Naive B cell (primary cell): ENCODE measurements around the gene TCF21. TPM values are rescaled to one million over a fixed set of nuclear protein-coding genes. Genes with fewer than 3 reads are reported as not detected.
A peak's percentile ranks its signal among the peaks of the same experiment; 100 is the strongest.

Experiments used
- ATAC-seq, 2 donors: fragments of 150-1000 bp; cut with Tn5 transposase; 2 replicates each; pipeline ENCODE4 v1.10.0; 2021; ENCODE audit warnings: low read depth in 2 of 2, mild to moderate bottlenecking in 2 of 2, moderate library complexity in 2 of 2
- DNase-seq: peaks from one replicate; pipeline ENCODE4 v3.0.0; 2022
- H3K27ac Mint-ChIP-seq, 6 donors: one replicate each; pipeline ENCODE4 v1.8.0; 2020 to 2022; ENCODE audit warnings: mild to moderate bottlenecking in 6 of 6, mixed read lengths in 6 of 6, moderate library complexity in 5 of 6, inconsistent platforms in 2 of 6
- H3K27me3 Mint-ChIP-seq, 3 donors: one replicate each; pipeline ENCODE4 v1.8.0; 2021 to 2022; ENCODE audit warnings: mixed read lengths in 3 of 3, mild to moderate bottlenecking in 1 of 3
- H3K36me3 Mint-ChIP-seq, 2 donors: one replicate each; pipeline ENCODE4 v1.8.0; 2020 to 2022; ENCODE audit warnings: mixed read lengths in 2 of 2, inconsistent platforms in 1 of 2, mild to moderate bottlenecking in 1 of 2
- H3K4me1 Mint-ChIP-seq, 3 donors: one replicate each; pipeline ENCODE4 v1.8.0; 2020 to 2022; ENCODE audit warnings: mixed read lengths in 3 of 3, inconsistent platforms in 1 of 3, mild to moderate bottlenecking in 1 of 3, moderate library complexity in 1 of 3
- H3K4me3 Mint-ChIP-seq, 8 donors: one replicate each; pipeline ENCODE4 v1.8.0; 2020 to 2022; ENCODE audit warnings: mild to moderate bottlenecking in 8 of 8, mixed read lengths in 8 of 8, moderate library complexity in 8 of 8, inconsistent platforms in 2 of 8
- H3K9me3 Mint-ChIP-seq, 7 donors: one replicate each; pipeline ENCODE4 v1.8.0; 2020 to 2022; ENCODE audit warnings: mixed read lengths in 7 of 7, mild to moderate bottlenecking in 5 of 7, inconsistent platforms in 2 of 7, moderate library complexity in 1 of 7
- polyA plus RNA-seq, 6 donors: library from polyadenylated mRNA; unstranded; fragments of 300-500 nt; fragmentation: Illumina TruSeq; gene quantifications; one replicate each; pipeline ENCODE4 v1.2.3, GENCODE V29; 2021; ENCODE audit warnings: low read depth in 6 of 6

The TCF21 gene
- polyA plus RNA-seq, 6 donors from 2014 or later: not detected

DNA sequence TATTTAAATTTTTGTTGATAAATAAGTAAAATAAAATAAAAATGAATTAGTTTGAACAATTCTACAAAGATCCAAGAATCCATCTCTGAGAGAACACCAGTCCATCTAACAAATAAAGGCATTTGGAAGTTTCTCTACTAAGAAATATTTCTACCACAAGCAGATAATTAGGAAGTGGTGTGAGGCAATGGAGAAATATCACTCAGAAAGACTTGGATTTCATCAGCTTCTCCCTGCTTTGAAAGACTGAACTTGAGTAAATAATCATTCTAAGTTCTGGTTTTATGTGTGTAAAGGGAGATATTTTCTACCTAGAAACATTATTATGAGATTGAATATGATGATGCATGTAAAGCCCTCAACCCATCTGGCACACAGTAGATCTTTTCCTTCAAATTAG is 17.8 kb upstream of the TCF21 start:
- H3K4me3 Mint-ChIP-seq: no peak overlapping the region
- no peaks in the 10 kb centered on the region for H3K4me1 Mint-ChIP-seq
- H3K27ac Mint-ChIP-seq: no peak overlapping the region
- no peaks in the 10 kb centered on the region for H3K36me3 Mint-ChIP-seq
- peaks cover 20 to 41% (median 39%) of the 10 kb centered on the region in 3 donors for H3K27me3 Mint-ChIP-seq
- DNase-seq (no peak), ATAC-seq (no peak)
- peaks cover 0 to 14% (median 3%) of the 10 kb centered on the region in 7 donors for H3K9me3 Mint-ChIP-seq

- Mint-ChIP-seq H3K27me3 (peaks cover 22 to 33% (median 32%) of the 10 kb centered on the region in 3 donors), H3K4me3 (no peak overlapping the region), H3K4me1 (no peaks in the 10 kb centered on the region), H3K36me3 (no peaks in the 10 kb centered on the region), H3K27ac (no peak overlapping the region), H3K9me3 (peaks cover 0 to 11% (median 3%) of the 10 kb centered on the region in 7 donors)
- ATAC-seq: no peak
- DNase-seq: no peak
Observed at GRCh38 chr6:133873538-133873937, 15.4 kb upstream of the TCF21 start.

GRCh38 chr6:133877116-133877515 is 11.8 kb upstream of the TCF21 start:
- peaks cover 0 to 3% (median 0%) of the 10 kb centered on the region in 7 donors for H3K9me3 Mint-ChIP-seq
- ATAC-seq (no peak), DNase-seq (no peak)
- H3K27ac Mint-ChIP-seq: no peak overlapping the region
- H3K4me1 Mint-ChIP-seq: no peaks in the 10 kb centered on the region
- no peak overlapping the region for H3K4me3 Mint-ChIP-seq
- H3K36me3 Mint-ChIP-seq: no peaks in the 10 kb centered on the region
- peaks cover 32 to 42% (median 41%) of the 10 kb centered on the region in 3 donors for H3K27me3 Mint-ChIP-seq

DNA sequence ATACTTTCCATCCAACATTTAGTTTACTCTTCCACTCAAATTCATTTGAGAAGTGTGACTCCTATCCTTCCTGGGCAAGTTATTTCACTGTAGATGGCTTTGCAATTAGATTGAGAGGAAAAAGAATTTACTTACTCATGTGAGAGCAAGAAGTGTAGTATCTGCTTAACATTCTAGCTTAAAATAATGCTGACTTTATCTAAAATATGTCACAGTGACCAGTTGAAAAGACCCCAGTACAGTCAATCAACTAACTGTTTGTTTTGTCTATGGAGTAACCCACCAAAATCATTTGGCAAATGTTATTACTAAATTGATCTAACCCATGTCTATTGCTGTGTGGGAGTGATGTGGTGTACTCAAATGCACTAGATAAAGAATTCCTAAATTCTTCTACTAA is 8.9 kb upstream of the TCF21 start:
- no peaks in the 10 kb centered on the region for H3K9me3 Mint-ChIP-seq
- DNase-seq (no peak), ATAC-seq (no peak)
- H3K27me3 Mint-ChIP-seq: peaks cover 45 to 51% (median 47%) of the 10 kb centered on the region in 3 donors
- no peak overlapping the region for H3K27ac Mint-ChIP-seq
- H3K4me1 Mint-ChIP-seq: no peaks in the 10 kb centered on the region
- no peak overlapping the region for H3K4me3 Mint-ChIP-seq
- no peaks in the 10 kb centered on the region for H3K36me3 Mint-ChIP-seq

DNA sequence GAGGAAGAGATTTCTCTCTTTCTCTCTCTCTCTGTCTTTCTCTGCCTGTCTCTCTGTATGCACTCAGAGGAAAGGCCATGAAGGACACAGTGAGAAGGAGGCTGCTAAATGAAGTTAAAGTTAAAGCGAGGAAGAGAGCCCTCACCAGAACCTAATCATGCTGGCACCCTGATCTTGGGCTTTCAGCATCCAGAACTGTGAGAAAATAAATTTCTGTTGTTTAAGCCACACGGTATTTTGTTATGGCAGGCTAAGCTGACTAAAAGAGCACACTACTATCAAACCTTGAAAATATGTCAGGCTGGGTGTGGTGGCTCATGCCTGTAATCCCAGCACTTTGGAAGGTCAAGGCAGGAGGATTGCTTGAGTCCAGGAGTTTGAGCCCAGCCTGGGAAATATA is 8.0 kb upstream of the TCF21 start:
- H3K4me1 Mint-ChIP-seq: no peaks in the 10 kb centered on the region
- H3K4me3 Mint-ChIP-seq: no peak overlapping the region
- H3K27me3 Mint-ChIP-seq: peaks cover 49 to 54% (median 49%) of the 10 kb centered on the region in 3 donors
- H3K36me3 Mint-ChIP-seq: no peaks in the 10 kb centered on the region
- H3K27ac Mint-ChIP-seq: no peak overlapping the region
- H3K9me3 Mint-ChIP-seq: no peaks in the 10 kb centered on the region
- no peak for ATAC-seq
- no peak for DNase-seq

- peaks cover 56 to 82% (median 76%) of the 10 kb centered on the region in 3 donors for H3K27me3 Mint-ChIP-seq
- peaks cover 9 to 28% (median 19%) of the 10 kb centered on the region in 3 donors for H3K4me1 Mint-ChIP-seq
- DNase-seq (no peak), ATAC-seq (no peak)
- no peaks in the 10 kb centered on the region for H3K36me3 Mint-ChIP-seq
- no peak overlapping the region for H3K4me3 Mint-ChIP-seq
- no peak overlapping the region for H3K27ac Mint-ChIP-seq
- H3K9me3 Mint-ChIP-seq: peaks cover 0 to 3% (median 0%) of the 10 kb centered on the region in 7 donors
Observed at GRCh38 chr6:133886104-133886775, 2.7 kb upstream of the TCF21 start.

- H3K9me3 Mint-ChIP-seq: peaks cover 0 to 3% (median 0%) of the 10 kb centered on the region in 7 donors
- H3K27ac Mint-ChIP-seq: no peak overlapping the region
- H3K4me3 Mint-ChIP-seq: no peak overlapping the region
- H3K36me3 Mint-ChIP-seq: no peaks in the 10 kb centered on the region
- H3K27me3 Mint-ChIP-seq: peaks cover 63 to 91% (median 84%) of the 10 kb centered on the region in 3 donors
- ATAC-seq: no peak
- peaks cover 15 to 36% (median 26%) of the 10 kb centered on the region in 3 donors for H3K4me1 Mint-ChIP-seq
- DNase-seq: no peak
Observed at GRCh38 chr6:133887156-133887879, 1.6 kb upstream of the TCF21 start.

DNA sequence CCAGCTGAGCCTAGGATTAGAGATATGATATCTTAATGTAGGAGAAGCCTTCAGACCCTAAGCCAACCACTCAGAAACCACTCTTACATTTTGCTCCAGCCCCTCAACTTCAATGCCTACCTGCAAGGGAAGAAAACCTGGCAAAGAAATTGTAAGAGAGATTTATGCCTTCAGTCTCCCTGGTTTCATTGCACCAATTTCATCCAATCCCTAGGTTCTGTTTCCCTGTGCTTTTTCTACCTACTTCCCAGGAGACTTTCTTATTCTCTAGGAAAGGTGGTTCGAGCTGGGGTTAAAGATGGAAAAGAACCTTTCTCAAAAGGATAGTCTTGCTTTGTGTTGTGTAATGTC is 1.1 kb upstream of the TCF21 start:
- peak overlapping the region in 1 of 8 donors; percentile 10 for H3K4me3 Mint-ChIP-seq
- no peak for DNase-seq
- no peak overlapping the region for H3K27ac Mint-ChIP-seq
- peaks cover 0 to 3% (median 0%) of the 10 kb centered on the region in 7 donors for H3K9me3 Mint-ChIP-seq
- peaks cover 65 to 88% (median 86%) of the 10 kb centered on the region in 3 donors for H3K27me3 Mint-ChIP-seq
- peaks cover 15 to 41% (median 32%) of the 10 kb centered on the region in 3 donors for H3K4me1 Mint-ChIP-seq
- H3K36me3 Mint-ChIP-seq: no peaks in the 10 kb centered on the region
- ATAC-seq: no peak

GRCh38 chr6:133889557-133890403 is 867 bp downstream of the TCF21 start:
- H3K4me3 Mint-ChIP-seq: peak overlapping the region; percentile 46 to 82 (median 72)
- H3K27me3 Mint-ChIP-seq: peaks cover 69 to 88% (median 88%) of the 10 kb centered on the region in 3 donors
- peaks cover 28 to 58% (median 38%) of the 10 kb centered on the region in 3 donors for H3K4me1 Mint-ChIP-seq
- H3K9me3 Mint-ChIP-seq: peaks cover 0 to 6% (median 2%) of the 10 kb centered on the region in 7 donors
- ATAC-seq: peak; percentile 54 to 56
- peak overlapping the region in 1 of 6 donors; percentile 57 for H3K27ac Mint-ChIP-seq
- no peaks in the 10 kb centered on the region for H3K36me3 Mint-ChIP-seq
- DNase-seq: no peak

- peak overlapping the region; percentile 67 to 89 (median 80) for H3K4me3 Mint-ChIP-seq
- peaks cover 28 to 58% (median 38%) of the 10 kb centered on the region in 3 donors for H3K4me1 Mint-ChIP-seq
- DNase-seq (no peak), ATAC-seq (no peak)
- peaks cover 69 to 90% (median 88%) of the 10 kb centered on the region in 3 donors for H3K27me3 Mint-ChIP-seq
- H3K9me3 Mint-ChIP-seq: peaks cover 0 to 6% (median 2%) of the 10 kb centered on the region in 7 donors
- H3K27ac Mint-ChIP-seq: no peak overlapping the region
- no peaks in the 10 kb centered on the region for H3K36me3 Mint-ChIP-seq
Observed at GRCh38 chr6:133890711-133891148, 1.8 kb downstream of the TCF21 start.

DNA sequence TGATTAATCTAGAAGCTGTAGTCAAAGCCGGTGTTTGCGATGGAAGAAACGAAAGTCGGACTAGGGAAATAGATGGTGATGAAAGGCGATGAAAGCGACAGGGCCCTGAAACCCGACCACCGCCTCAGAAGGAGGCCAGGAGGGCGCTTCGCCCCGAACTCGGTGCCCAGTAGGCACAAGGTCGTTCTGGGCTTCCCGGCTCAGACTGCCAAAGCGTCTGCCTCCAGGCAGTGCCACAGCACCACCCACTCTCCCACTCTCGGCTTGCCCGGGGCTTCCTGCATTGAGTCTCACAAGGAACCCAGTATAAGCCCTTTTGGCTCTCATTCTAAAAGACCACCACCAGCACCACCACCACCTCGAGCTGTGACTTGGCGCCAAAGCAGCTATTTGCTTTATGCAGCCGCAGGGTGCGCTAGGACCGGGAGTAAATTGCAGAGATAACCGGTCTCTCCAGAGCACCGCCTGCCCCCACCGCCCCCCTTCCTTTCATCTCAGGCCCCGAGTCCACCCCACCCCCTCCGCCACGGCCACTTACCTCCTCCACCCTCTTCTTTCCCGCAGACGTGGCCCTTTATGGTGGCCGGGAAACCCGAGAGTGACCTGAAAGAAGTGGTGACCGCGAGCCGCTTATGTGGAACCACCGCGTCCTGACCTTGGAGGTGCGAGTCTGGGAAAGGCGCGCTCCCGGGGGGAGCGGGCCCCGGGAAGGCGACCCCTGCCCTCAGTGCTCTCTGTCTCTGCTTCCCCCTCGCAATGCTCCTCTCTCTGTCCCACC is 2.4 kb downstream of the TCF21 start:
- peak overlapping the region in 1 of 6 donors; percentile 5 for H3K27ac Mint-ChIP-seq
- H3K9me3 Mint-ChIP-seq: peaks cover 0 to 6% (median 2%) of the 10 kb centered on the region in 7 donors

GRCh38 chr6:133891927-133892812 is 3.3 kb downstream of the TCF21 start:
- Mint-ChIP-seq H3K4me3 (peak overlapping the region; percentile 67 to 89 (median 80)), H3K4me1 (peaks cover 28 to 58% (median 38%) of the 10 kb centered on the region in 3 donors), H3K27me3 (peaks cover 72 to 95% (median 93%) of the 10 kb centered on the region in 3 donors), H3K36me3 (no peaks in the 10 kb centered on the region), H3K27ac (peak overlapping the region in 1 of 6 donors; percentile 5), H3K9me3 (peaks cover 0 to 6% (median 2%) of the 10 kb centered on the region in 7 donors)
- DNase-seq: no peak
- no peak for ATAC-seq

More for the DNA sequence above, 2.4 kb downstream of the TCF21 start:
- H3K4me1 Mint-ChIP-seq: peaks cover 28 to 58% (median 38%) of the 10 kb centered on the region in 3 donors
- H3K4me3 Mint-ChIP-seq: peak overlapping the region; percentile 67 to 89 (median 80)
- H3K36me3 Mint-ChIP-seq: no peaks in the 10 kb centered on the region
- peak; percentile 27 to 36 for ATAC-seq
- H3K27me3 Mint-ChIP-seq: peaks cover 72 to 94% (median 89%) of the 10 kb centered on the region in 3 donors
- peak; percentile 12 for DNase-seq
